K562 (cell line): ENCODE data around the gene GLRX. TPM values are rescaled to one million over a fixed set of nuclear protein-coding genes. Genes with fewer than 3 reads are reported as not detected.

Source experiments
- ATAC-seq: fragments of 200-7000 bp; cut with Tn5 transposase; 3 replicates; pipeline ENCODE4 v1.9.1; 2020; ENCODE audit warnings: moderate library complexity
- BruUV-seq: library from RNA; stranded (reverse); fragments of 400-500 nt; replicated peaks from 2 replicates; lab custom pipeline; 2021; lab: Mats Ljungman, UMichigan
- CTCF ChIA-PET: fragments of 300-600 bp; formaldehyde crosslinking; extraction: SDS; loops from one replicate; lab custom pipeline; 2021; ENCODE audit warnings: low intra/inter-chr PET ratio; lab: Yijun Ruan, JAX
- POLR2A ChIA-PET: fragments of 300-600, 350-650 bp; sonication (Branson Sonifier 250); formaldehyde crosslinking; extraction: SDS; loops from one replicate; lab custom pipeline; 2021; ENCODE audit warnings: antibody characterized with exemption, inconsistent platforms; lab: Yijun Ruan, JAX
- DNase-seq, 4 experiments: peaks; one replicate each; pipeline versions ENCODE4 v3.0.0 to v3.0.0-alpha.2; 2011 to 2018; ENCODE audit warnings: low spot score in 3 of 4, mixed read lengths in 3 of 4; ENCODE audit errors: extremely low read depth in 1 of 4
- FAIRE-seq: peaks from 2 replicates; lab custom pipeline; 2011; peaks lifted over from hg19 to GRCh38; lab: Jason Lieb, UNC
- H2AFZ ChIP-seq: 2 replicates; pipeline ENCODE4 v1.6.0; 2011; ENCODE audit warnings: low read depth, low read length, control low read depth, inconsistent platforms
- H3K27ac ChIP-seq: fragments of 200-600 bp; 3 replicates; pipeline ENCODE4 v1.8.0; 2011; ENCODE audit warnings: low read depth, mild to moderate bottlenecking, control low read depth, inconsistent platforms, low read length, moderate library complexity, mixed read lengths; ENCODE audit errors: extremely low read depth
- H3K27me3 ChIP-seq, 2 experiments: fragments of 300-600 bp in 1 of 2; 2 replicates in 1 of 2; 3 replicates in 1 of 2; pipeline versions ENCODE4 v1.6.0 to v1.8.0; 2011; ENCODE audit warnings: inconsistent platforms in 2 of 2, low read length in 2 of 2, mild to moderate bottlenecking in 1 of 2, mixed read lengths in 1 of 2, moderate library complexity in 1 of 2; ENCODE audit not compliant: control insufficient read depth in 2 of 2, insufficient read depth in 2 of 2
- H3K36me3 ChIP-seq: fragments of 300-600 bp; 3 replicates; pipeline ENCODE4 v1.8.0; 2011; ENCODE audit warnings: mild to moderate bottlenecking, low read length, inconsistent platforms; ENCODE audit not compliant: control insufficient read depth, insufficient read depth
- H3K4me1 ChIP-seq, 2 experiments: fragments of 200-600 bp in 1 of 2; replicated peaks in 1 of 2; 2 replicates in 1 of 2; 3 replicates in 1 of 2; pipeline versions ENCODE4 v1.5.1 to v1.8.0; 2011; ENCODE audit warnings: inconsistent platforms in 2 of 2, low read length in 2 of 2, mild to moderate bottlenecking in 1 of 2, mixed read lengths in 1 of 2, moderate library complexity in 1 of 2; ENCODE audit not compliant: control insufficient read depth in 2 of 2, insufficient read depth in 2 of 2
- H3K4me2 ChIP-seq: 2 replicates; pipeline ENCODE4 v1.6.1; 2011; ENCODE audit warnings: low read length, control low read depth, inconsistent platforms, mixed read lengths; ENCODE audit not compliant: insufficient read depth
- H3K4me3 ChIP-seq: fragments of 200-600 bp; sonication (generic), shearing (Covaris generic); 2 replicates; pipeline ENCODE4 v1.5.1; 2016; ENCODE audit warnings: control low read depth, inconsistent platforms
- H3K79me2 ChIP-seq: fragments of 200-600 bp; 3 replicates; pipeline ENCODE4 v1.8.0; 2011; ENCODE audit warnings: low read length, inconsistent platforms; ENCODE audit not compliant: control insufficient read depth, insufficient read depth
- H3K9ac ChIP-seq, 2 experiments: 2 replicates each; pipeline versions ENCODE4 v1.6.0 to v1.6.1; 2011; ENCODE audit warnings: low read depth in 2 of 2, low read length in 2 of 2, control low read depth in 1 of 2, inconsistent platforms in 1 of 2, mild to moderate bottlenecking in 1 of 2, mixed read lengths in 1 of 2; ENCODE audit not compliant: insufficient read depth in 1 of 2
- H3K9me1 ChIP-seq: one replicate; pipeline ENCODE4 v1.6.0; 2011; ENCODE audit warnings: inconsistent platforms, mild to moderate bottlenecking, low read length, moderate library complexity; ENCODE audit not compliant: control insufficient read depth, insufficient read depth
- H3K9me3 ChIP-seq: replicated peaks from 2 replicates; pipeline ENCODE4 v1.5.1; 2011; ENCODE audit warnings: low read depth, low read length, inconsistent platforms; ENCODE audit not compliant: control insufficient read depth, insufficient read depth
- H4K20me1 ChIP-seq: replicated peaks from 2 replicates; pipeline ENCODE4 v1.6.1; 2011; ENCODE audit warnings: low read length, inconsistent platforms, mixed read lengths; ENCODE audit not compliant: control insufficient read depth, insufficient read depth
- ASH1L ChIP-seq: fragments of 450-650 bp; IDR thresholded peaks from 2 replicates; pipeline ENCODE4 v1.6.1; 2018; ENCODE audit warnings: borderline replicate concordance, mild to moderate bottlenecking, low read depth; ENCODE audit not compliant: partially characterized antibody
- CBFB ChIP-seq: sonication (generic); formaldehyde crosslinking; IDR thresholded peaks from 2 replicates; pipeline ENCODE4 v1.4.0; 2020; ENCODE audit warnings: mild to moderate bottlenecking, missing genetic modification reagents
- MED1 ChIP-seq: sonication (generic); formaldehyde crosslinking; IDR thresholded peaks from 2 replicates; pipeline ENCODE4 v1.8.1; 2023; ENCODE audit warnings: missing genetic modification reagents, borderline replicate concordance
- NCOA1 ChIP-seq: fragments of 450-650 bp; IDR thresholded peaks from 2 replicates; pipeline ENCODE4 v1.6.1; 2016; ENCODE audit warnings: low read depth
- NRF1 ChIP-seq, 2 experiments: fragments of 450-650 bp; IDR thresholded peaks in 1 of 2; conservative IDR thresholded peaks in 1 of 2; 2 replicates each; pipeline ENCODE4 v1.6.1; 2014; ENCODE audit warnings: mild to moderate bottlenecking in 2 of 2
- STAT5B ChIP-seq: fragments of 250-450 bp; sonication (Bioruptor Pico); IDR thresholded peaks from 2 replicates; pipeline ENCODE4 v1.8.0; 2021; ENCODE audit warnings: mild to moderate bottlenecking, inconsistent platforms
- ZBTB7A ChIP-seq: IDR thresholded peaks from 2 replicates; pipeline ENCODE4 v1.6.1; 2011; ENCODE audit warnings: low read depth, mild to moderate bottlenecking, low read length, moderate library complexity, borderline replicate concordance; ENCODE audit not compliant: control insufficient read depth
- WGBS: fragments of 100-300 bp; shearing (Covaris generic); methylation state at CpG from one replicate; pipeline ENCODE4 v1.1.6; 2016; ENCODE audit warnings: low coverage, mixed read lengths; ENCODE audit not compliant: insufficient coverage; ENCODE audit errors: missing lambda C conversion rate; 5-methylcytosine and 5-hydroxymethylcytosine counted together
- in situ Hi-C: fragments of 300-500 bp; cut with MboI; formaldehyde crosslinking; loops from 4 replicates; pipeline ENCODE4 v1.15.0; 2018; ENCODE audit warnings: inconsistent platforms, mixed read lengths
- intact Hi-C: fragments of 100-400 bp; cut with micrococcal nuclease; formaldehyde crosslinking; loops from 2 replicates; pipeline ENCODE4 v1.14.2; 2022
- polyA plus RNA-seq, 8 experiments: library from polyadenylated mRNA; depleted of rRNA in 4 of 8; stranded (reverse) in 5 of 8; unstranded in 3 of 8; fragments of >200 nt; fragmentation: Nextera tagmentation in 2 of 8; fragmentation: Illumina TruSeq in 1 of 8; extraction: Ambion mirVana in 2 of 8; extraction: Trizol in 1 of 8; gene quantifications; 2 replicates each; pipeline versions ENCODE4 v1.2.1 to v1.2.3, GENCODE V29; 2011 to 2014; ENCODE audit warnings: inconsistent platforms in 1 of 8, missing spikeins in 1 of 8
- total RNA-seq, 7 experiments: library from RNA; depleted of rRNA in 6 of 7; stranded (reverse); fragments of >200 nt in 6 of 7; fragmentation: Illumina TruSeq in 2 of 7; extraction: Trizol in 2 of 7; gene quantifications; 2 replicates each; pipeline versions ENCODE4 v1.2.1 to v1.2.3, GENCODE V29; 2011 to 2021; ENCODE audit warnings: low replicate concordance in 1 of 7
- TF ChIP-seq, protein P1 (sequence below), 2 experiments: IDR thresholded peaks in 1 of 2; conservative IDR thresholded peaks in 1 of 2; 2 replicates each; pipeline ENCODE4 v1.6.1; 2016; ENCODE audit warnings: low read depth in 2 of 2, mild to moderate bottlenecking in 1 of 2, missing compliant biosample characterization in 1 of 2, missing genetic modification characterization in 1 of 2, moderate library complexity in 1 of 2
- TF ChIP-seq, protein P2 (sequence below): IDR thresholded peaks from 2 replicates; pipeline ENCODE4 v1.6.1; 2011; ENCODE audit warnings: borderline replicate concordance, low read depth, mild to moderate bottlenecking, moderate library complexity, low read length; ENCODE audit not compliant: insufficient read depth, poor library complexity, severe bottlenecking

GLRX gene
- total and polyA plus RNA-seq, 9 of the 15 experiments (the other 6 are each of a cell fraction or from before 2014, with no cell fraction given), result 2.3 to 11.2 (median 4.6) TPM

DNA sequence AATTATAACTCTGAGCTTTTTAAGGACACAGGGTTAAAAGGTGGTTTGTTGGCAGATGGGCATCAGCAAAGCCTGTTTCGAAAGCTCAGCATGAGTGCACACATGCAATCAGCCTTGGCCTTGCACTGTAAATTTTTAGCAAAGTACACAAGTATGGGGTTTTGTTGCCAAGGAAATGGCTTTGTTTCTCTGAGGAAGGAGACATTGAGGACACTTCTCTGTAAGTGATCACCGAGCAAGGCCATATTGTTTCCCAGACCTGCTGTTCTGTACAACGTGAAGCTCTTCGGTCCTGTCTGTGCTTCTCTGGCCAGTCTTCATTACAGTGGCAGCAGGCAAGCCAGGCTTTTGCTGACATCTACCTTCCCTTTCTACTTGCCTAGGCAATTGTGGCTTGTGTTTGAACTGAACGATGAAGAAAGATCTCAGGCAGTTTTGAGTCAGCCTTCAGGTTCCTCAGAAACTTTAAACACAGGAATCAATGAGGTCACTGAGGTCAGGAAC lies 27.9 kb upstream of the GLRX start:
- no TSS peak for BruUV-seq
- Histone ChIP-seq H3K4me1 (no peaks in the 10 kb centered on the region), H3K79me2 (no peaks in the 10 kb centered on the region), H3K4me2 (no peak overlapping the region), H4K20me1 (no peaks in the 10 kb centered on the region), H3K27ac (no peak overlapping the region), H3K9me3 (no peaks in the 10 kb centered on the region; the same call in 1 of the 2 replicates), H3K27me3 (no peaks in the 10 kb centered on the region), H3K9me1 (no peaks in the 10 kb centered on the region), H3K9ac (no peak overlapping the region), H3K36me3 (no peaks in the 10 kb centered on the region), H2AFZ (no peak overlapping the region), H3K4me3 (no peak overlapping the region)
- in situ Hi-C loops, result no loop called here
- 51% methylated on average over 5 of the region's 5 CpGs for WGBS
- no peak for TF ChIP-seq CBFB (CRISPR knock-in tag)
- intact Hi-C loops, result no loop called here
- ATAC-seq (no peak), DNase-seq (no peak), FAIRE-seq (no peak)
- ChIA-PET CTCF (no interaction called here), POLR2A (interaction anchor here (0.7 kb wide), 1 partner anchor 23 kb away, joined by 4 read pairs; no protein-coding TSS in a partner anchor)

DNA sequence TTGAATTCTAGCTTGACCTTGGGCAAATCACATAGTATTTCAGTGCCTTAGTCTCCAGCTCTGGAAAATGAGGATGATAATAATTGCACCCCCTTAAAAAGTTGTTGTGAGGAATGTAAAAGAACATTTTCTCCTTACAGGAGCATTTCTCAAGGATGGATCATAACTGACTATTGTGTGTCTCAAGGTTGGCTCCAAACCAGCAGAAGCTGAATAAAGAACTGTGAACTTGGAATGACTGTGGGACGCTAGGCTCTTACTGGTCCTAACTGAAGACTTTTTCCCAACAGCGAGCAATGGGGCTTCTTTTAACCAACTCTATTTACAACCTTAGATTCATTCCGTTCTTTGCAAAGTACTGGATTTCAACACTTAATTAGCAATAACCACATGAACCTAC lies 26.2 kb upstream of the GLRX start:
- in situ Hi-C loops (loop anchor here (5.0 to 25.0 kb wide), 4 partner anchors 71 to 886 kb away; partner anchors contain the start of gene MCTP1), intact Hi-C loops (loop anchor here (10.0 kb wide), 2 partner anchors 294 to 404 kb away; partner anchors contain the start of genes ARSK and SKIC3)
- 27% methylated on average over 3 of the region's 3 CpGs for WGBS
- CTCF ChIA-PET, result interaction anchor here (4.1 kb wide), 1 partner anchor 68 kb away, joined by 63 read pairs; no protein-coding TSS in a partner anchor
- ATAC-seq (no peak), DNase-seq (no peak), FAIRE-seq (no peak)
- no peaks in the 10 kb centered on the region for H3K9me3 ChIP-seq
- no peaks in the 10 kb centered on the region for H3K79me2 ChIP-seq
- H3K4me1 ChIP-seq, result peaks cover 0 to 3% of the 10 kb centered on the region in 2 experiments; a peak in 1 of 5 replicates
- POLR2A ChIA-PET, result interaction anchor here (0.6 to 1.6 kb wide), 4 partner anchors 13 to 202 kb away, joined by 3 to 4 read pairs (median 3); partner anchors contain the start of genes RFESD and RHOBTB3
- H4K20me1 ChIP-seq, result no peaks in the 10 kb centered on the region
- H3K27me3 ChIP-seq, result no peaks in the 10 kb centered on the region
- H2AFZ ChIP-seq, result no peak overlapping the region
- H3K36me3 ChIP-seq, result no peaks in the 10 kb centered on the region
- no peak overlapping the region for H3K9ac ChIP-seq
- H3K9me1 ChIP-seq, result no peaks in the 10 kb centered on the region
- H3K4me2 ChIP-seq, result no peak overlapping the region
- no peak overlapping the region for H3K27ac ChIP-seq
- no peak overlapping the region for H3K4me3 ChIP-seq
- BruUV-seq, result no TSS peak
- TF ChIP-seq, protein P1, sequence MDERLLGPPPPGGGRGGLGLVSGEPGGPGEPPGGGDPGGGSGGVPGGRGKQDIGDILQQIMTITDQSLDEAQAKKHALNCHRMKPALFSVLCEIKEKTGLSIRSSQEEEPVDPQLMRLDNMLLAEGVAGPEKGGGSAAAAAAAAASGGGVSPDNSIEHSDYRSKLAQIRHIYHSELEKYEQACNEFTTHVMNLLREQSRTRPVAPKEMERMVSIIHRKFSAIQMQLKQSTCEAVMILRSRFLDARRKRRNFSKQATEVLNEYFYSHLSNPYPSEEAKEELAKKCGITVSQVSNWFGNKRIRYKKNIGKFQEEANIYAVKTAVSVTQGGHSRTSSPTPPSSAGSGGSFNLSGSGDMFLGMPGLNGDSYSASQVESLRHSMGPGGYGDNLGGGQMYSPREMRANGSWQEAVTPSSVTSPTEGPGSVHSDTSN (CRISPR knock-in tag; IDR thresholded peaks at IDR 0.05; ENCODE audit: low read depth), result no peak
- TF ChIP-seq, protein P1 (tag; conservative IDR thresholded peaks at IDR 0.05; ENCODE audit: low read depth), result no peak
- no peak for TF ChIP-seq MED1 (CRISPR knock-in tag)
- no peak for TF ChIP-seq ASH1L
- TF ChIP-seq NRF1 (conservative IDR thresholded peaks at IDR 0.05 in 1 of 2, IDR thresholded peaks at IDR 0.05 in 1 of 2), result no peak
- no peak for TF ChIP-seq NCOA1
- TF ChIP-seq, protein P2, sequence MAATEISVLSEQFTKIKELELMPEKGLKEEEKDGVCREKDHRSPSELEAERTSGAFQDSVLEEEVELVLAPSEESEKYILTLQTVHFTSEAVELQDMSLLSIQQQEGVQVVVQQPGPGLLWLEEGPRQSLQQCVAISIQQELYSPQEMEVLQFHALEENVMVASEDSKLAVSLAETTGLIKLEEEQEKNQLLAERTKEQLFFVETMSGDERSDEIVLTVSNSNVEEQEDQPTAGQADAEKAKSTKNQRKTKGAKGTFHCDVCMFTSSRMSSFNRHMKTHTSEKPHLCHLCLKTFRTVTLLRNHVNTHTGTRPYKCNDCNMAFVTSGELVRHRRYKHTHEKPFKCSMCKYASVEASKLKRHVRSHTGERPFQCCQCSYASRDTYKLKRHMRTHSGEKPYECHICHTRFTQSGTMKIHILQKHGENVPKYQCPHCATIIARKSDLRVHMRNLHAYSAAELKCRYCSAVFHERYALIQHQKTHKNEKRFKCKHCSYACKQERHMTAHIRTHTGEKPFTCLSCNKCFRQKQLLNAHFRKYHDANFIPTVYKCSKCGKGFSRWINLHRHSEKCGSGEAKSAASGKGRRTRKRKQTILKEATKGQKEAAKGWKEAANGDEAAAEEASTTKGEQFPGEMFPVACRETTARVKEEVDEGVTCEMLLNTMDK, result no peak
- no peak for TF ChIP-seq STAT5B
- TF ChIP-seq ZBTB7A, result no peak
